ENCODE measurements around the gene ARHGAP22. TPM values are rescaled to one million over a fixed set of nuclear protein-coding genes. Genes with fewer than 3 reads are reported as not detected.

Gene ARHGAP22
- total and polyA plus RNA-seq, 3 experiments from 2014 or later = not detected

DNA sequence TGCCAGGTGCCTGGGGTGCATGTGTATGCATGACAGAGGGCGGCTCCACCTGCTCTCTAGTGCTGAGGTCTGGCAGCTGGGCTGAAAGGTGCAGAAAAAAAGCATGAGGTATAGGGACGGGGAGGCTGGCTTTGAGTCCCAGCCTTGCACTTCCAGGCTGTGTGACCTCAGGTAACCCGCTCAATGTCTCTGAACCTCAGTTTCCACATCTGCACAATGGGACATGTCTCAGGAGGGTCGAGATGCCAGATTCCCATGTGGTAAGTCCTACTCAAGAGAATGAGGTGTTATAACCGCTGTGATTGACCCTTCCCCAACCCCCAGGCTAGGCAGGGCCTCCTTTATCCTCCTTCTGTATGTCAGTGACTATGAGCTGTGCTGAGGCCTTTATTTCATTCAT is 48.8 kb downstream of the ARHGAP22 start:
- Histone ChIP-seq H3K27me3 (ENCODE audit: insufficient read depth, low read length, poor library complexity, severe bottlenecking) (no peaks in the 10 kb centered on the region), H3K4me1 (ENCODE audit: insufficient read depth, low read length) (no peaks in the 10 kb centered on the region), H3K9me3 (ENCODE audit: low read length) (no peaks in the 10 kb centered on the region), H3K4me3 (ENCODE audit: low read length) (no peak overlapping the region), H3K36me3 (ENCODE audit: insufficient read depth, low read length) (no peaks in the 10 kb centered on the region), H3K27ac (ENCODE audit: low read depth, low read length) (no peak overlapping the region)
- Mint-ChIP-seq H3K4me1 (no peaks in the 10 kb centered on the region), H3K36me3 (no peaks in the 10 kb centered on the region), H3K27me3 (peaks cover 5 to 21% of the 10 kb centered on the region in 2 donors), H3K9me3 (no peaks in the 10 kb centered on the region), H3K4me3 (no peak overlapping the region), H3K27ac (no peak overlapping the region)
- POLR2A ChIA-PET = no interaction called here
- DNase-seq = no peak
- CTCF ChIA-PET = no interaction called here

DNA sequence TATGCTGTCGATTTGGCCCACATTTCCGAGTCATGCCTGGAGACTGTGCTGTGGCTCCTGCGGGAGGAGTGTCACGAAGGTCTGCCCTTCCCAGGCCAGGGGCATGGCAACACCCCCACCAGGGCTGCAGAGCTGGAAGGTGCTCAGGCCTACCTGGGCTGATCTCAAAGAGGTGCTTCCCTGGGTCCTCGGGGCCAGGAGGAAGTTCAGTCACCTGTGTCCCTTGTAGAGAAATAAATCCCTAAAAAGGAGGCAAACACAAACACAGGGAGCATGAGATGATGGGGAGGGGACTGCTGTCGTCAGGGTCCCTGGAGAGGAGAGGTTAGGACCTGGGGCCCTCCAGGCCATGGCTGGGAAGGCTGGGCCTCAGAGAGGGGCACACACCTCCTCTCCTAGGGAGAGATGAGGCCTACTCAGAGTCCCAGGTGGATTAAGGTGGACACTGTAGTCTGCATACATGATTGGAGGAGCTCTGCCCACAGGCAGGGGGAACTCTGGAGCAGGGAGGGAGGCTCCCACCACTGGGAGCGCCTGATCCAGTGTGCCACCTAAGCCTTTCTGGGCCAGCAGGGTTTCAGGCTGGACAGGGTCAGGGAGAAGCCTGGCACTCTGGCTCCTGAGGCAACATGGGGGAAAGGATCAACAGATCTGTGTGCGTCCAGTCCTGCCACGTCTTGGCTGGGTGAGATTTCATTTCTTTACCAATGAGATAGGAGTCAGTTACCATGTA is 49.4 kb downstream of the ARHGAP22 start:
- peaks cover 5 to 21% of the 10 kb centered on the region in 2 donors for H3K27me3 Mint-ChIP-seq
- H3K4me3 Mint-ChIP-seq = no peak overlapping the region
- POLR2A ChIA-PET = no interaction called here
- Histone ChIP-seq H3K4me1 (ENCODE audit: insufficient read depth, low read length) (no peaks in the 10 kb centered on the region), H3K4me3 (ENCODE audit: low read length) (no peak overlapping the region), H3K27ac (ENCODE audit: low read depth, low read length) (no peak overlapping the region), H3K36me3 (ENCODE audit: insufficient read depth, low read length) (no peaks in the 10 kb centered on the region), H3K27me3 (ENCODE audit: insufficient read depth, low read length, poor library complexity, severe bottlenecking) (no peaks in the 10 kb centered on the region), H3K9me3 (ENCODE audit: low read length) (no peaks in the 10 kb centered on the region)
- no peak for DNase-seq
- H3K4me1 Mint-ChIP-seq = no peaks in the 10 kb centered on the region
- H3K9me3 Mint-ChIP-seq = no peaks in the 10 kb centered on the region
- CTCF ChIA-PET = no interaction called here
- no peaks in the 10 kb centered on the region for H3K36me3 Mint-ChIP-seq
- no peak overlapping the region for H3K27ac Mint-ChIP-seq

GRCh38 chr10:48554656-48555055 is 50.2 kb downstream of the ARHGAP22 start:
- Histone ChIP-seq H3K9me3 (ENCODE audit: low read length) (no peaks in the 10 kb centered on the region), H3K27me3 (ENCODE audit: insufficient read depth, low read length, poor library complexity, severe bottlenecking) (no peaks in the 10 kb centered on the region), H3K4me3 (ENCODE audit: low read length) (no peak overlapping the region), H3K4me1 (ENCODE audit: insufficient read depth, low read length) (no peaks in the 10 kb centered on the region), H3K27ac (ENCODE audit: low read depth, low read length) (no peak overlapping the region), H3K36me3 (ENCODE audit: insufficient read depth, low read length) (no peaks in the 10 kb centered on the region)
- POLR2A ChIA-PET = no interaction called here
- H3K4me3 Mint-ChIP-seq = no peak overlapping the region
- H3K36me3 Mint-ChIP-seq = no peaks in the 10 kb centered on the region
- H3K9me3 Mint-ChIP-seq = no peaks in the 10 kb centered on the region
- CTCF ChIA-PET = no interaction called here
- peaks cover 5 to 21% of the 10 kb centered on the region in 2 donors for H3K27me3 Mint-ChIP-seq
- no peaks in the 10 kb centered on the region for H3K4me1 Mint-ChIP-seq
- no peak overlapping the region for H3K27ac Mint-ChIP-seq
- no peak for DNase-seq

DNA sequence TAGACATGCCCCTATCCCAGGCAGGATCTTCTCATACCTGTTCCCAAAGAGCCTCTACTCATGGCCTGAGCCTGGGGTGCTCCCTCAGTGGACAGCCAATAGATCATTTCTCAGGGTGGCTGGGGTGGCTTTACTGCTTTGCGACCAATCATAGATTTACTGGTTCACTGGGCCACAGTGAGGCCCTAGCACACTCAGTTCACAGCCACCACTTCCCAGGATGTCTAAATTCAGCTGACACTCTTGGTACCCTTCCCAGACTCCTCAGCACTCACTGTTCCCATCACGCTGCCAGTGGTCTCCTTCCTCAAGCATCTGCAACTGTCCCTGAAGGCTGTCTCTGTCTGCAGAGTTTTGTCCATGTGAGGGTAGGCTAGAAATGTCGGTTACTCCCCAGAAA is 50.6 kb downstream of the ARHGAP22 start:
- no peaks in the 10 kb centered on the region for H3K36me3 Mint-ChIP-seq
- ChIA-PET POLR2A (no interaction called here), CTCF (no interaction called here)
- H3K9me3 Mint-ChIP-seq = no peaks in the 10 kb centered on the region
- no peaks in the 10 kb centered on the region for H3K9me3 ChIP-seq (ENCODE audit: low read length)
- H3K27ac ChIP-seq (ENCODE audit: low read depth, low read length) = no peak overlapping the region
- H3K4me1 Mint-ChIP-seq = no peaks in the 10 kb centered on the region
- no peak overlapping the region for H3K4me3 ChIP-seq (ENCODE audit: low read length)
- H3K27me3 ChIP-seq (ENCODE audit: insufficient read depth, low read length, poor library complexity, severe bottlenecking) = no peaks in the 10 kb centered on the region
- no peak overlapping the region for H3K27ac Mint-ChIP-seq
- H3K27me3 Mint-ChIP-seq = peaks cover 5 to 21% of the 10 kb centered on the region in 2 donors
- H3K36me3 ChIP-seq (ENCODE audit: insufficient read depth, low read length) = no peaks in the 10 kb centered on the region
- no peak for DNase-seq
- no peak overlapping the region for H3K4me3 Mint-ChIP-seq
- no peaks in the 10 kb centered on the region for H3K4me1 ChIP-seq (ENCODE audit: insufficient read depth, low read length)

DNA sequence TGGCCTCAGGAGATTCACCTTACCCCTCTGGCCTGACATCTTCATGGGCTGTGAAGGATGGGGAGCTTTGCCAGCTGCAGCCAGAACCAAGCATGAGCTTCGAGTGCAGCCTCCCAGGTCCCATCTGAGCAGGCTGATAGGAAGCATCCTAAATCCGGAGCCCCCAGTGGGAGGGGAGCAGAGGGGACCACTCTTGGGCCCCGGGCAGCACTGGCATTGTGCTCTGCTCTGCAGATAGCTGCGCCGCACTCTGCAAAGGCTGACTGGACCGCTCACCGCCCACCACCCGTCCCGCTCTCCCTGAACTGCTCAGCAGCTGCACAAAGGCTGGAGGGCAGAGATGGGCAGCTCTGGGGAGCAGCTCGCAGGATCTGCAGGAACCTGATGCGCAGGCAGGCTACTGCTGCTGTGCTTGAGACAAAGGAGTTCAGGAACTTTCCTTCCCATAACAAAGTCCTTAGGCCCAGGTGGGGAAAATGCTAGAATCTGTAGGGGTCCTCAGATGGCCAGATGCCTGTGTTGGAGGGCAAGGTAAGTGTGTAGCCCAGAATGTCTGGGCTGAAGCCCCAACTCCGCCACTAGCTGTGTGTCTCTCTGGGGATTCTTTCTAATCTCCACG is 51.8 kb downstream of the ARHGAP22 start:
- Histone ChIP-seq H3K27me3 (ENCODE audit: insufficient read depth, low read length, poor library complexity, severe bottlenecking) (no peaks in the 10 kb centered on the region), H3K36me3 (ENCODE audit: insufficient read depth, low read length) (no peaks in the 10 kb centered on the region), H3K9me3 (ENCODE audit: low read length) (no peaks in the 10 kb centered on the region), H3K4me1 (ENCODE audit: insufficient read depth, low read length) (no peaks in the 10 kb centered on the region), H3K4me3 (ENCODE audit: low read length) (no peak overlapping the region), H3K27ac (ENCODE audit: low read depth, low read length) (no peak overlapping the region)
- Mint-ChIP-seq H3K4me1 (no peaks in the 10 kb centered on the region), H3K27ac (peak overlapping the region in 1 of 8 donors; percentile 57), H3K9me3 (no peaks in the 10 kb centered on the region), H3K4me3 (no peak overlapping the region), H3K27me3 (peaks cover 5 to 13% of the 10 kb centered on the region in 2 donors), H3K36me3 (no peaks in the 10 kb centered on the region)
- ChIA-PET POLR2A (no interaction called here), CTCF (interaction anchor here (0.7 kb wide), 1 partner anchor 103 kb away, joined by 3 read pairs; no protein-coding TSS in a partner anchor)
- no peak for DNase-seq

GRCh38 chr10:48551861-48552591 is 52.8 kb downstream of the ARHGAP22 start:
- Histone ChIP-seq H3K27ac (ENCODE audit: low read depth, low read length) (no peak overlapping the region), H3K4me3 (ENCODE audit: low read length) (no peak overlapping the region), H3K27me3 (ENCODE audit: insufficient read depth, low read length, poor library complexity, severe bottlenecking) (no peaks in the 10 kb centered on the region), H3K9me3 (ENCODE audit: low read length) (no peaks in the 10 kb centered on the region), H3K4me1 (ENCODE audit: insufficient read depth, low read length) (no peaks in the 10 kb centered on the region), H3K36me3 (ENCODE audit: insufficient read depth, low read length) (no peaks in the 10 kb centered on the region)
- CTCF ChIA-PET = no interaction called here
- Mint-ChIP-seq H3K36me3 (no peaks in the 10 kb centered on the region), H3K27ac (no peak overlapping the region), H3K27me3 (peaks cover under 1 to 3% of the 10 kb centered on the region in 2 donors), H3K4me1 (no peaks in the 10 kb centered on the region), H3K9me3 (no peaks in the 10 kb centered on the region), H3K4me3 (no peak overlapping the region)
- DNase-seq = no peak
- POLR2A ChIA-PET = no interaction called here

DNA sequence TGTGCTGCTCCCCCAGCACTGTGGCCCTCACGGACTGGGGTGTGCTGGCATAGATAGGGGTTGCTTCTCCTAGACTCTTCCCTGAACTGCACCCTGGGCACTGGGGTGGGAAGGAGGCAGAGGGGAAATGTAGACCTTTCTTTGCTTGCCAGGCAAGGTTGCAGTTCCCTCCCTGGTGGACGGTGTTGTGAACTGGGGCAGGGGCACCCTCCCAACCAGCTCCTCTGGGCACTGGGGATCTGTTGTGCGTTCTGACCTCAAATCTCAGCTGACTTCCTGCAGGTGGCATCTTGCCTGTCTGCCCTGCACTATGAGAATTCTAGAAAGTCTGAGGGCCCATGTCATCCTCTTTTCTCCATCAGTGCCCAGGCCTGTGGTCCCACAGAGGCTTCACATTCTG is 53.9 kb downstream of the ARHGAP22 start:
- CTCF ChIA-PET = no interaction called here
- H3K4me1 ChIP-seq (ENCODE audit: insufficient read depth, low read length) = no peaks in the 10 kb centered on the region

DNA sequence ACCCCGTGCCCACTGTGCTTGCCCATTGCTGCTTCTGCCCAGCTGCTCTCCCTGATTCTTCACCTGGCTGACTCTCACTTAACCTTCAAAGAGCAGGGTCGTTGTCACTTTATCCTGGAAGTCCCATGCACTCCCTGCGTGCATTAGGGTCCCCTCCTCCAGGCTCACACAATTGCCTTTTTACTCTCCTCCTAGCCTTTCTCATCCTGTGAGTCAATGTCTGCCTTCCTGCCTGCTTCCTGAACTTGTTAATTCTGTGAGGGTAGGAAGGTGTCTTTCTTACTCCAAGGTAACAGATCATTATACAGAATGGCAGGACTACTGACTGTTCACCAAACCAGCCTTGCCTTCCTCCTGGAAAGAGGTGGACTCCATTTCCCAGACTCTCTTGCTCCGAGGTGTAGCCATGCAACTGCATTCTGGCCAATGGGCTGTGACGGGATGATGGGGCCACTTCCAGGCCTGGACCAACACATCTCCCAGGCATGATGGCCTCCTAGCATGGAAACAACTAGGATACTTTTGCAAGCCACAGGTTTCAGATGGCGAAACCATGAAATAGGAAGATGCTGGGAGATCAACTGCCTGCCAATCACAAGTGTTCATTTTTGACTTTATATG is 54.7 kb downstream of the ARHGAP22 start:
- Mint-ChIP-seq H3K4me3 (no peak overlapping the region), H3K4me1 (no peaks in the 10 kb centered on the region), H3K36me3 (no peaks in the 10 kb centered on the region), H3K27ac (peak overlapping the region in 1 of 8 donors; percentile 21), H3K27me3 (no peaks in the 10 kb centered on the region), H3K9me3 (no peaks in the 10 kb centered on the region)
- POLR2A ChIA-PET = no interaction called here
- no peaks in the 10 kb centered on the region for H3K27me3 ChIP-seq (ENCODE audit: insufficient read depth, low read length, poor library complexity, severe bottlenecking)
- H3K4me1 ChIP-seq (ENCODE audit: insufficient read depth, low read length) = no peaks in the 10 kb centered on the region
- no peak overlapping the region for H3K4me3 ChIP-seq (ENCODE audit: low read length)
- no peaks in the 10 kb centered on the region for H3K36me3 ChIP-seq (ENCODE audit: insufficient read depth, low read length)
- CTCF ChIA-PET = no interaction called here
- no peak overlapping the region for H3K27ac ChIP-seq (ENCODE audit: low read depth, low read length)
- no peaks in the 10 kb centered on the region for H3K9me3 ChIP-seq (ENCODE audit: low read length)
- no peak for DNase-seq

More for the DNA sequence above, 53.9 kb downstream of the ARHGAP22 start:
- DNase-seq = no peak
- Mint-ChIP-seq H3K27me3 (no peaks in the 10 kb centered on the region), H3K27ac (no peak overlapping the region), H3K9me3 (no peaks in the 10 kb centered on the region), H3K4me1 (no peaks in the 10 kb centered on the region), H3K36me3 (no peaks in the 10 kb centered on the region), H3K4me3 (no peak overlapping the region)
- Histone ChIP-seq H3K36me3 (ENCODE audit: insufficient read depth, low read length) (no peaks in the 10 kb centered on the region), H3K9me3 (ENCODE audit: low read length) (no peaks in the 10 kb centered on the region), H3K27me3 (ENCODE audit: insufficient read depth, low read length, poor library complexity, severe bottlenecking) (no peaks in the 10 kb centered on the region), H3K27ac (ENCODE audit: low read depth, low read length) (no peak overlapping the region), H3K4me3 (ENCODE audit: low read length) (no peak overlapping the region)
- POLR2A ChIA-PET = no interaction called here
